Upper lobe of right lung (tissue), 1 donor: ENCODE data around the gene PREB. TPM values are rescaled to one million over a fixed set of nuclear protein-coding genes. Genes with fewer than 3 reads are reported as not detected.

Source experiments
- ATAC-seq: fragments of 200-7000 bp; cut with Tn5 transposase; one replicate; pipeline ENCODE4 v1.9.1; 2020; ENCODE audit warnings: mild to moderate bottlenecking, moderate library complexity
- DNase-seq: peaks from one replicate; pipeline ENCODE4 v3.0.0-alpha.2; 2020
- H3K27ac ChIP-seq: fragments of 200-600 bp; one replicate; pipeline ENCODE4 v1.8.0; 2022
- H3K27me3 ChIP-seq: fragments of 200-600 bp; one replicate; pipeline ENCODE4 v1.8.0; 2022; ENCODE audit warnings: mild to moderate bottlenecking
- H3K36me3 ChIP-seq: fragments of 200-600 bp; one replicate; pipeline ENCODE4 v1.8.0; 2022
- H3K4me1 ChIP-seq: fragments of 200-600 bp; one replicate; pipeline ENCODE4 v1.8.0; 2022
- H3K4me3 ChIP-seq: fragments of 200-600 bp; one replicate; pipeline ENCODE4 v1.8.0; 2022; ENCODE audit warnings: mild to moderate bottlenecking
- H3K9me3 ChIP-seq: fragments of 200-600 bp; one replicate; pipeline ENCODE4 v1.8.0; 2022
- CTCF ChIP-seq: fragments of 200-600 bp; IDR thresholded peaks from one replicate; pipeline ENCODE4 v1.8.0; 2022; ENCODE audit warnings: antibody characterized with exemption
- intact Hi-C: fragments of 100-400 bp; cut with DNase I; formaldehyde crosslinking; loops from one replicate; pipeline ENCODE4 v1.11.0; 2022
- total RNA-seq: library from RNA; stranded (reverse); fragmentation: NEBNext Ultra II Directional; extraction: Animal tissue kit (Norgen Biotek cat#: 25700); gene quantifications from one replicate; pipeline ENCODE4 v1.2.1, GENCODE V29; 2021
- donor health status: DM: no; HTN: yes; CAD: no; lungs with severe emphysema.

Gene PREB
- total RNA-seq, 1 donor from 2014 or later = 42.1 TPM

GRCh38 chr2:27109083-27109482, 25.4 kb downstream of the PREB start:
- no peaks in the 10 kb centered on the region for H3K9me3 ChIP-seq
- H3K27me3 ChIP-seq = peaks cover 10% of the 10 kb centered on the region
- H3K27ac ChIP-seq = no peak overlapping the region
- DNase-seq (no peak), ATAC-seq (no peak)
- H3K36me3 ChIP-seq = no peaks in the 10 kb centered on the region
- intact Hi-C loops = loop anchor here (10.0 kb wide), 1 partner anchor 96 kb away; no protein-coding TSS in a partner anchor
- H3K4me1 ChIP-seq = no peaks in the 10 kb centered on the region
- no peak for TF ChIP-seq CTCF
- H3K4me3 ChIP-seq = no peak overlapping the region

- Histone ChIP-seq H3K27me3 (peaks cover 12% of the 10 kb centered on the region), H3K4me3 (no peak overlapping the region), H3K9me3 (no peaks in the 10 kb centered on the region), H3K36me3 (no peaks in the 10 kb centered on the region), H3K27ac (no peak overlapping the region), H3K4me1 (no peaks in the 10 kb centered on the region)
- no peak for ATAC-seq
- DNase-seq = no peak
- TF ChIP-seq CTCF = no peak
- intact Hi-C loops = loop anchor here (10.0 kb wide), 1 partner anchor 97 kb away; no protein-coding TSS in a partner anchor
Measured at GRCh38 chr2:27108221-27108620, 26.2 kb downstream of the PREB start.

- no peaks in the 10 kb centered on the region for H3K4me1 ChIP-seq
- TF ChIP-seq CTCF = no peak
- ATAC-seq (no peak), DNase-seq (no peak)
- intact Hi-C loops = loop anchor here (10.0 kb wide), 1 partner anchor 99 kb away; no protein-coding TSS in a partner anchor
- no peak overlapping the region for H3K27ac ChIP-seq
- no peaks in the 10 kb centered on the region for H3K9me3 ChIP-seq
- peaks cover 12% of the 10 kb centered on the region for H3K27me3 ChIP-seq
- H3K36me3 ChIP-seq = no peaks in the 10 kb centered on the region
- H3K4me3 ChIP-seq = no peak overlapping the region
Measured at GRCh38 chr2:27105981-27106380, 28.5 kb downstream of the PREB start.

- H3K27me3 ChIP-seq = peaks cover 12% of the 10 kb centered on the region
- no peak for TF ChIP-seq CTCF
- no peaks in the 10 kb centered on the region for H3K9me3 ChIP-seq
- H3K27ac ChIP-seq = no peak overlapping the region
- no peaks in the 10 kb centered on the region for H3K4me1 ChIP-seq
- no peaks in the 10 kb centered on the region for H3K36me3 ChIP-seq
- H3K4me3 ChIP-seq = no peak overlapping the region
- intact Hi-C loops = loop anchor here (10.0 kb wide), 1 partner anchor 102 kb away; no protein-coding TSS in a partner anchor
- ATAC-seq (no peak), DNase-seq (no peak)
Measured at GRCh38 chr2:27102329-27102728, 32.1 kb downstream of the PREB start.

- Histone ChIP-seq H3K4me3 (no peak overlapping the region), H3K27me3 (peaks cover 8% of the 10 kb centered on the region), H3K9me3 (no peaks in the 10 kb centered on the region), H3K4me1 (peaks cover 8% of the 10 kb centered on the region), H3K27ac (no peak overlapping the region), H3K36me3 (no peaks in the 10 kb centered on the region)
- intact Hi-C loops = loop anchor here (10.0 kb wide), 1 partner anchor 105 kb away; no protein-coding TSS in a partner anchor
- TF ChIP-seq CTCF = no peak
- ATAC-seq (no peak), DNase-seq (no peak)
Measured at GRCh38 chr2:27100036-27100435, 34.4 kb downstream of the PREB start.
